Right renal pelvis (tissue), 4 donors: Measurements from ENCODE around the gene CREB3L2. TPM values are rescaled to one million over a fixed set of nuclear protein-coding genes. Genes with fewer than 3 reads are reported as not detected.
"Not testable (repeated sequence)": the region's sequence is repeated elsewhere in the genome, so short reads cannot be mapped to it uniquely, and the experiment has no call there.

Experiments used
- DNase-seq, 4 donors: peaks; one replicate each; pipeline ENCODE4 v3.0.0-alpha.2; 2013; ENCODE audit warnings: low read depth in 4 of 4, low spot score in 3 of 4, missing footprints in 1 of 4
- polyA plus RNA-seq, 4 donors: library from polyadenylated mRNA; unstranded; fragments of 120-200 nt; gene quantifications; one replicate each; pipeline ENCODE4 v1.2.1, GENCODE V29; 2013; ENCODE audit not compliant: insufficient read length in 4 of 4

CREB3L2 gene
- polyA plus RNA-seq, 4 donors: 50.7 to 55.3 (median 53.5) TPM

DNA sequence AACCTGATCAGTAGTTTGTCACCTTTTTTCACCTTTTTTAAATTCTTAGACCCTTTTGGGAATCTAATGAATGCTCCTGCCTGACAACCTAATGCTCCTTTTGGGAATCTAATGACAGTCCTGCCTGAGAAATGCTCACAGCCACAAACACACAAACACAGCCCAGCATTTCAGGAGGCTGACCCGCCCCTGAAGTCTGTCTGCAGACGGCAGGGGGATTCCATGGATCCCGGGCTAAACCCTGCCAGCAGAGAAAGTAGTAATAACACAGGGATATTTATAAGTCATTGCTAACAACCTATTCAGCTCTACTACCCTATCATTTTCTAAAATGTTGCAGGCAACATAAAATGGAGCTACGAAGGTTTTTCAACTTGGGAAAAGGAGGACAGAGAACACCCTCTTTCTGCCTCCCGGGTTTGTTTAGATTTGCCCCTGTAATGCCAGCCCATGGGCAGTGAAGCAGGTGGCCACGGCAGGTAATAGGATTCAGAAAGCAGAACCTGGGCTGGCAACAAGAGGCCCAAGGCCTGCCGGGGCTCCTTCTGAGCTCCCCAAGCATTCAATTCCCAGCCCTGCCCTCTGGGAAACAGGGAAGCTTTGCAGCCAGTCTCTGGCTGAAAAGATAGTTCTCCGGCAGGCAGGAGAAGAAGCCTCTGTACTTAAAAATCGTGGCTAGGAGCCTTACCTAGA lies 65.2 kb downstream of the CREB3L2 start:
- no peak for DNase-seq

DNA sequence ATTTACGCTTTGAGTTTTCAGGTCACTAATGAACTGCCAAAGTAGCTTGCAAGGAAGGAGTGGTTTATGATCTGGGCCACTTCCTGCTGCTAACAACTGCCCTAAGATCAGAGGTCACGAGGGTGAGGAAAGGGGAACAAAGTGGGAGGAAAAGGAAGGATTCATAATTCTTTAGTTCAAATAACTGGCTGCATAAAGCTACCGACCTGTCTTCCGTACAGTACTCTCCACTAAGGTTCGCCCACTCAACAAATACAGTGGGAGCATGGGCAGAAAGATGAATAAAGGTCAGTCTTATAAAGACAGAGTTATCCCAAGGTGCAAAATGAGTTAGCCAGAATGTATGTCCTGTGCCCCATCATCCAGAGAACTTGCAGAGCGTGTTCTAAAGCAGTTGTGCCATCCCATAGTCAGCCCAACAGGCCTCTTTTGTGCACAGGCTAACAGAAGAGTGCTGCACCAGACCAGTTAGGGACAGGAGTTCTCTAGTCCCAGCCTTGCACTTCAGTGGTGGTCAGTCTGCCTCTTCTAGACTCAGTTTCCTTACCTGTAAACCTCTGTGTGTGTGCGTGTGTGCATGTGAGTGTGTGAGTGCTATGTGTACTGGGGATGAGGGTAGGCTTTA lies 65.9 kb downstream of the CREB3L2 start:
- DNase-seq: no peak

DNA sequence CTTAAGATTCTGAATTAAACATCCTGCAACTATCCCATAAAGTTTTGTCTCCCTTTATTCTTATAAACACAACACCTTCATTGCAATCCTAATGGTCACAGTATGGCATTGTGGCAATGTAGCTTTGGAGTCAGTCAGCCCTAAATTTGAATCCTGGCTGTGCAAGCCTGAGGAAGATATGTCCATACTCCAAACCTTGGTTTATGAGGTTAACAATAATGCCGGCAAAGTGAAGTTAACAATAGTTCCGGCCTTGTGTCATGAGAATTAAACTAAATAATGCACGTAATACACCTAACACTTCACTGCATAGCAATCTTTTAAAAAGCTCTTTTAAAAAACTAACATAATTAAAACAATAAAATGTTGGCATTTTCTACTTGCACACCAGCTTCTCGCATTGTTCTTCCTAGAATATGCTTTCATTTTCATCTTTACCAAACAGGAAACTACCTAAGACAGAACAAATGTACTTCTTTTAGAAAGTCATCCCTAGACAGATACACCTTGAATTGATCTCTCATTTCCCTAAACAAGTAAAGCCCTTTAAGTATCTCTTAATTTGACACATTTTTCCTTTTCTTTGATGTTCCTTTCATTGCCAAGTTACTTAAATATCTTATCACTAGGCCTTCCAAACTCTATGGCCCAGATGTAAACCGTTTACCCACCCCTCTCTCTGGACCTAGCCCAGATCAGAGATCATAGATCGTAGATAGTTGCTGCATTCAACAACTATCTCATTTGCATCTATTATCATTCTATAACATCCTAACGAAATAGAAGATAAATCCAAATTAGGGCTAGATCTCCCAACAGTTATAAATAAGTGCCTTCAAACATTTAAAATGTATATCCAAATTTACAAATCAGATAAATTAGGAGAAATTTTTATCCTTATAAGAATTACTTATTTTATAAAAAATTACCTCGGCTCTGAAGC lies 66.7 kb downstream of the CREB3L2 start:
- no peak for DNase-seq

DNA sequence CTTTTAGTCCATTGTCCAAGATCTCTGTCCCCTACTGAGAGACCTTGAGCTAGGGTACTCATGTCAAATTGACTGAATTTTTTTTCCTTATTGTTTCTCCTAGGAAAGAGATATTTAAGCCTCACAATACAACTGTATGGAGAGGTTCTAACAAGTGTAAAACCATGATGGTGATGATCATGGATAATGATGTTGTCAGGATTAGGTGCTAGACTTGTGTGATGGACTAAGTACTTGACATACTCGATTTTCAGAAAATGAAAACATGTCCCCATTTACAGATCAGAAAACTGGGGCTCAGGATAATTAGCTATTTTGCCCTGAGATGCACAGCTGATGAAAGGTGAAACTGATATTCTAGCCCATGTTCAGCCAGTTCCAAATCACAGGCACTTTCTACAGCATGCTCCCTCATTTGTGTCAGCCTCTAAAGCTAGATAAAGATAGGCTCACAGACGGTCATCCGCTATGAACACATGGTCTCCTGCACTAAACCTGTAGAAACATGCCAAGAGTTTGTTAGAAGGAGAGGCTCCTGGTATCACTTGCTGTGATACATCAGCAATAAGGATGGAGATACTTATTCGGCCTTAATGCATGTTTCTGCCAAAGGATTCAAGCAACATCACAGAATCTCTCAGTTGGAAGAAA lies 67.6 kb downstream of the CREB3L2 start:
- no peak for DNase-seq

DNA sequence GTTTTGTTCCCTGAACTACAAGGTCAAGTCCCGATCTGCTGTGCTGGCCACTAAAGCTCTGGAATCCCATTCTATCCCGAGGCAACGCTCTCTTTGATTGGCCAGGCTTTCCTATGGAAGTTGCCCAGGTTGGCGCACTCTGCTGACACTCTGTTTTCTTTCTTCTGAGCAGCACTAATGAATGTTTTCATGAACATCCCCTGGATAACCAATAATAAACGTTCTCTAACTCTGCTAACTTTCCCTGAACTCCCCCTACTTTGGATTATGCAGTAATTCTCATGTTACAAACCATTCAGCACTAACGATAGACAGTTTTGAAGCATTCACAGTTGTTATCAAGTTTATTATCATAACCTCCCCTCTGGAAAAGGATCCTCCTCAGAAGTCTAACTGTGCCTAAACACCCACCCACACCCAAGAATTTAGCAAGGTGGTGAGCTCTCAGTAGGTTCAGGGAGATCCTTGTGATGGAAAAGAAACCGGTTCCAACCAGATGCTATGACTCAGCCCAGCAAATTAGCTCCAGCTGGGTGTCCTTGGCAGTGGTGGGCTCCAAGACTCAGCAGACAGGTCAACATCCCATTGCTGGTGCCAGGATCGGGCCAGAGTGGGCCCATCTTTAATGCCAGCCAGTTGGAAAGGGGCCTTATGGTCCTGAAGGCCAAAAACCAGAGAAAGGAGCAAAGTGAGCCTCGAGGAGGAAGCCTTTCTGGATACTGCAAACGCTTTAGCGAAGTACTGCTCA lies 68.4 kb downstream of the CREB3L2 start:
- no peak for DNase-seq

DNA sequence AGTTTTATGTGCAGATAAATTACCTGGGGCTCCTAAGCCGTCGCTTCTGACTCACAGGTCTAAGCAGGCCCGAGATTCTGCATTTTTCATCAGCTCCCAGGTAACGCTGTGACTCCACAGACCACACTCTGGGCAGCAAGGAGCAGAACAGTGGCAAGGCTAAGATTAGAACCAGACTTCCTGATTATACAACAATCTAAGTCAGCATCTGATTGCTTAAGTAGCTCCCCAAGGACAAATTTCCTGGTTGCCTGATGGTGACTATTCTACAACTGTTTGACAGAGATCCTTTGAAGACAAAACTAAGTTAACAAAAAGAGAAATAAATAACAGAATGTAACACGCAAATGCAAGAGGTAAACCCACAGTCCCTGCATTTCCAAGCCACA lies 69.0 kb downstream of the CREB3L2 start:
- DNase-seq: no peak

DNA sequence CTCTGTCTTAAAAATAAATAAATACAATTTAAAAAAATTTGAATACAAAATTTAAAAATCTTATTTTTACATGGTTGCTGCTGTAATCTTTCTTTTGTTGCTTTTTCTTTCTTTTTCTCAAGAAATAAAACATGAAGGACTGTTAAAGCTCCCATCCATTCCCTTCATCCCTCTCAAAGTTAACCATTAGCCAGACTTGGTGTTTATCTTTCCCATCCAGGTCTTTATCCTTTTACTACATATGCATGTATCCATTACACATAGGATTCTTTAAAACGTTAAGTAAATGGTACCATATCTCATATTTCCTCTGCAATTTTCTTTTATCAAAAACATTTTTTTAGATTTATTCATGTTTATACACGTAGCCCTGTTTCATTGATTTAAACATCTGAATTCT lies 70.1 kb downstream of the CREB3L2 start:
- no peak for DNase-seq

DNA sequence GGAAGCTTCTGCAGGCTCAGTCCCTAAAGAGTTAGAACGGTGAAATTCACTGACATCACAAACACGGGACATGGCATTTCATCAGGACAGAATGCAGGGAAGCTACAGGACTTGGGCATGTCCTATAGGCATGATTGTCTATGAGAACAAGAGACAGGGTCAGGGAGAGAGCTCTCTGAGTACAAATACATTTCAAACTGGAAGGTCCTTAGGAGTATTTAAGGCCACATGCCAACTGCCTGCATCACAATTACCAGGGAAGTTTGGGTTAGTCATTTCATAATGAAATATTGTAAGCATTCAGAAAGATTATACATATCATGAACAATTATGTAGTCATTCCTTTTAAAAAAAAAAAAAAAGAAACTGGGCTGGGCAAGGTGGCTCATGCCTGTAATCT lies 71.3 kb downstream of the CREB3L2 start:
- no peak for DNase-seq

DNA sequence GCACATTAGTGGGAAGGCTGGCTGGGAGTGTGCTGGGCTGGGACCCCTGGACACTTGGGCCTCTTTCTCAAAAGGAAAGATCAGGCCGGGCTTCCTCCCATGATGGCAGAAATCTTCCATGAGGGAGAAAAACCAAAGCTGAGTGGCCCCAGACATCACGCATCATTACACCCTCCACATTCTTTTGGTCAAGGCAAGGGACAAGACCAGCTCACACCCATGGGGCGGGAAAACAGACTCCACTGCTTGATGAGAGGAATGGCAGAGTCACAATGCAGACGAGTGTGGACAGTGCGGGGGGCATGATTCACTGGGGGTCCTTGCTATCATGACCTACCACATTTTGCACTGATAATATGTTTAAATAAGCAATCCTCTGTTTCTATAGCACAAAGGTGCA lies 73.3 kb downstream of the CREB3L2 start:
- no peak for DNase-seq

DNA sequence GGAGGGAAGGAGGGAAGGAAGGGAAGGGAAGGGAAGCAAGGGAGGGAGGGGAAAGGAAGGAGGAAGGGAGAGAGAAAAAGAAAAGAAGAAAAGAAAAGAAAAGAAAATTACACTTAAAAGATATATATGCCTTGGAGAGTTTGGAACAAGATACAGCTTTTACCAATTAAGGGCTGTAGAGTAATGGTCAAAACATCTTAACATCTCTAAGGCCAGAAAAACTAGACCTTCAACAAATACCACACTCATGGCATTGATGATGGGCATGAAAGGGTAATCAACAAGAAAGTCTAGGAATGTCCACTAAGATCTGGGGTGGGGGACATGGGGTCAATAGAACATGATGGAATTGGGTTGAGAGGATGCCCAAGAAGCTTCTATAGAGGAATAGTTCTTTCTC lies 74.5 kb downstream of the CREB3L2 start:
- DNase-seq: no peak

DNA sequence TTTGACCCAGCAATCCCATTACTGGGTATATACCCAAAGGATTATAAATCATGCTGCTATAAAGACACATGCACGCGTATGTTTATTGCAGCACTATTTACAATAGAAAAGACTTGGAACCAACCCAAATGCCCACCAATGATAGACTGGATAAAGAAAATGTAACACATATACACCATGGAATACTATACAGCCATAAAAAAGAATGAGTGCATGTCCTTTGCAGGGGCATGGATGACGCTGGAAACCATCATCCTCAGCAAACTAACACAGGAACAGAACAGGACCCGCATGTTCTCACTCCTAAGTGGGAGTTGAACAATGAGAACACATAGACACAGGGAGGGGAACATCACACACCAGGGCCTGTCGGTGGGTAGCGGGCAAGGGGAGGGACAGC lies 75.7 kb downstream of the CREB3L2 start:
- DNase-seq: not testable (repeated sequence)

DNA sequence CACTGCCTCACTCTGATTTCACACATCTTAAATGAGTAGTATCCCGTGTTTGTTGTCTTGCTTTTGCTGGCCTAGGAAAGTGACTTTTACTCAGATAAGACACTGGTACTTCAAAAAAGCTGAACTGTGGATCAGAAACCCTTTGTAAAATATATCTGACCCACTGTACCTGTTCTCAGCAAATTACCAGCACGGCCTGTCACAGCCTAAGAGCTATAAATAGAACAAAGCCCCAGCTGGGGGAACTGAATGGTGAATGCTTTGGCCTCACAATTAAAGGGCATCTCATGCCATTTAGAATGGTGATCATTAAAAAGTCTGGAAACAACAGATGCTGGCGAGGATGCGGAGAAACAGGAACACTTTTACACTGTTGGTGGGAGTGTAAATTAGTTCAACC lies 76.1 kb downstream of the CREB3L2 start:
- no peak for DNase-seq

DNA sequence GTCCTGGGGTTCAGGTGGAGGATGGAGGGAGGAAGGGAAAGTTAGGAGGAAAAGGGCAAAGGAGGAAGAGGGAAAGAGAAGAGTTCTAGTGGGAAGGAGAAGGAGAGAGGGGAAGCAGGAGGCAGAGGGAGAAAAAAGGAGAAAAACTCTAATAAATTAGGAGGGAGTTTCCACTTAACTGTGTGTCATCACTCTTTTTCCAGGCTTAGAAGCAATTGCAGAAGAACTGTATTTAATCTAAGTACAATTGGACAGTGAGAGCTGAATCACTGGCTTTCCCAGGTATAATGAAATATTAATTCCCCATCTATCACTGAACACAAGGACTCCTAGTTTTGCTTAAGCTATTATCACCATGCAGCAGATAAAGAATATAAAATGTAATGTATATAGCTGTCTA lies 76.8 kb downstream of the CREB3L2 start:
- DNase-seq: no peak

DNA sequence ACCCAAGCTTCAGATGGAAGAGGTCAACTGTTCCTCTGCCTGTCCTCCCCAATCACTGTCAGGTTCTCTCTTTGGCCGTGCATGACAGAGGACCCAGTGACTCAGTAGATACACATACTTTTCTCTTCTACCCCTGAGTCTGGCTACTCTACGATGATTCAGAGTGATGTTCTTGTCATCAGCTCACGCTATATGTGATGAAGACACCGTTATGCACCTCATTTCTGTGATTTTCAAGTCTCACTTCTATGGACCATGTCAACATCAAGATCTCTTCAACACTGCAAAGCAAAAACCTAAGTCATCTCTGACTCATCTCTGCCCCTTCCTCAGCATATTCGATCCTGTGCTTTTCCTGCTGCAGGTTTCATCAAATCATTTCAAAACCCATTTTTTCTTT lies 78.5 kb downstream of the CREB3L2 start:
- DNase-seq: no peak

DNA sequence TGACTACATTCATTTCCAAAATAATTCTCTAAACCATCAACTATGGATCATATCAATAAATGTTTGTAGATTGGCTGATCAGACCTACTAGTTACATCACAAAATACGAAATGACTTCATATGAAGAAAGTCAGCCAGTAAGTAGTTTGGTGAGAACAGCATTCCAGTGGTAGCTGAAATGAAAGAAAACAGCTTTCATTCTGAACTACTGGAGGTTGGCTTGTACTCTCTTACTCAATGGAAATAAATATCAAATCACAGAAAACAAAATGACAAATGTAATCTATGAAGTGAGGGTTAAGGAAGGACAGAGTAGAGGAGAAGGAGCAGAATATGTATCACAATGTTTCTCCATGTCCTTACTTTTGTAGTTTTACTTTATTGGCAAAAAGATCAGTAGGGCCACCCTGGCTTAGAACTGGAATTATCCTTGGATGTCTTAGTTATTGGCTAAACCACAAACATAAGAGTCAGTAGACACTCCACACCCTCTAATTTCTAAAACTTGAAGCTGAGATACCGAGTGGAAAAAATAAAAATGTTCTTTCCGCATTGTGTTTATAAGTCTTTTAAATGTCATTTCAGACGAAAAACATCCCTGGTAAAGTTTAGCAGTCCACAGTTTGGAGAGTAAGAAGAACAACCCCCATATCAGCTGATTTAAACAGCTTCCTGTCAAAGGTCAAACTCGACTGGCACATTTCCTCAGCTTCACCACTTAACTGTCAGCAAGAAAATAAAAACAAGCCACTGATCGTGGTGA lies 81.1 kb downstream of the CREB3L2 start:
- DNase-seq: no peak

DNA sequence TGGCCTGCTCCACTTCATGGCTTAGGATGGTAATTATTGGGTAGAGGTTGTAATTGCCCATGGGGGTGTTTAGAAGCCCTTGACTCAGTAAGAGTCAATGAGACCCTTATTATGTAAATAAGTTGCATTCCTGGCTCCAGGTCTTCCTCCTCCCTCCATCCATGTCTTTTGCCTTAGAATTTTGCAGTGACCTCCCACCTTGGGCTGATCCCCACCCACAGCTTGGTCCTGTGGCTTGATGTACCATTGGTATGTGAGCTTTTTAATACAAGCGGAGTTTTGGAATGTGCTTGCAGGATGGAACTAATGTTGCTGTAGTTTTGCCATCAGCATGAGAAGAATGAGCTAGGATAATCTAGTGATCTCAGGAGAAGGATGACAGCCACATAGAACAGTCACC lies 81.9 kb downstream of the CREB3L2 start:
- no peak for DNase-seq

DNA sequence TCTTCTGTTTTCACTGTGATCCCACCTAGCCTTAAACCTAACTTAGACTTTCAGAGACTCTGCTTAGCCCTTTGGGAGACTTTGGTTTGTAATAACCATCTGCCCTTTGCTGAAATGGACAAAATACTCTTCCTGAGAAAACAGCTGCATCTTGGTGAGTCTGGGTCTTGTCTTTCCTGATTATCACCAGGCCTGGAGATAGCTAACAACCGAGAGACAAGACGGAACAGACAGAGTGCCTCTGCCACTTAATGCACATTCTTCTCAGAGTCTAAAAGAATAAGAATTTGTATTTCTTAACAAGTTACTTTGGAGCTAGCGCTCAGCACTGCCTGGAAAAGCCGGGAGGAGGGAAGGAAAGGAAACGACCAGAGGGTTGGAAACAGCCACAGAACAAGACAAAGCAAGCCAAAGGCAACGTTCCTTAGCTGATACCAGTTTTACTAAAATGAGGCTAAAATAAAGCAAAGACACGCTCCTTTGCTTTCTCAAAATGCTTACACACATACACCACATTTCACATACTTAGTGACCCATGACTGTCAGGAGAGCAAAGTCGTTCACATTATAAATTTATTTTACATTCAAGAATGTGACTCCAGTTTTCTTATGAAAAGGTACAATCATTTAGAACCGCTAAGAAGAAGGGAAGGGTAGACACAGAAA lies 84.8 kb downstream of the CREB3L2 start:
- no peak for DNase-seq

DNA sequence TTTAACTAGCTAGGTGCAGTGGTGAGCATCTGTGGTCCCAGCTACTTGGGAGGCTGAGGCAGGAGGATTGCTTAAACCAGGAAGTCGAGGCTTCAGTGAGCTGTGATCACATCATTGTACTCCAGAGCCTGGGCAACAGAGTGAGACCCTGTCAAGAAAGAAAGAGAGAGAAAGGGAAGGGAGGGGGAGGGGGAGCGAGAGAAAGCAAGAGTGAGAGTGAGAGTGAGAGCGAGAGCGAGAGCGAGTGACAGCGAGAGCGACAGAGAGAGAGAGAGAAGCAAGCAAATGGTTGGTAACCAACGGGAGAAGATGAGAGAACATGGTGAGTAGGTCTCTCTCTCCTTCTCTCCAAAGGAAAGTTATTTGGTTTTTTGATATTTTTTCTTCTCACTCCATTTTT lies 85.3 kb downstream of the CREB3L2 start:
- no peak for DNase-seq

DNA sequence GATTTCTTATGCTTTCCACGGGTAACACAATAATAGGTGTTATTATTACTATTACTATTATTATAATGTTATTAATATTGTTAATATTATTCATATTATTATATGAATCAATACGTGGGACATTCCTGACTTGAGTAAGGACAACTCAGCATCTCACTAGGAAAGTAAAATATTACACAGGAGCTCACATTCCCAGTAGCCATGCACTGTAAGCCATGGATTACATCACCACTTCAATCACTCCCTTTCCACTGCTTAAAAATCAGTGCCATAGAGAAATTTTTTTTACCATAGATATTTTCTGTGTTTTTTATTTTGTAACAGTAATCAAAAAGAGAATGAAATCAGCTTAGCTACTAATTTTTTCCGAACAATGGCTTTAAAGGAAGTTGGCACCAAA lies 86.6 kb downstream of the CREB3L2 start:
- DNase-seq: no peak
